Measurements from ENCODE around the gene KDM8. TPM values are rescaled to one million over a fixed set of nuclear protein-coding genes. Genes with fewer than 3 reads are reported as not detected.
A peak's percentile ranks its signal among the peaks of the same experiment; 100 is the strongest.

KDM8 gene
- total and polyA plus RNA-seq, 7 donors, result 2.2 to 7.8 (median 3.5) TPM

- no peak for TF ChIP-seq CTCF (IDR thresholded peaks at IDR 0.05)
- H3K4me1 ChIP-seq, result peaks cover 15% of the 10 kb centered on the region
- 88 to 91% (median 90%) methylated on average over 8 of the region's 8 CpGs for WGBS, 3 donors
- intact Hi-C loops (cut with DNase I), result no loop called here
- DNase-seq (no peak), ATAC-seq (no peak)
- peaks cover 5 to 36% of the 10 kb centered on the region in 2 donors for H3K36me3 ChIP-seq (ENCODE audit: insufficient read depth in 1 of 2, low read depth in 1 of 2)
- H3K27me3 ChIP-seq (ENCODE audit: insufficient read depth in 3 of 3, low read length in 2 of 3), result no peaks in the 10 kb centered on the region
- no peaks in the 10 kb centered on the region for H3K9me3 ChIP-seq
- no peak overlapping the region for H3K27ac ChIP-seq
- H3K4me3 ChIP-seq, result no peak overlapping the region
Observed at GRCh38 chr16:27209591-27209990, 6.3 kb downstream of the KDM8 start.

GRCh38 chr16:27210174-27210573 is 6.8 kb downstream of the KDM8 start:
- Histone ChIP-seq H3K27ac (no peak overlapping the region), H3K36me3 (ENCODE audit: insufficient read depth in 1 of 2, low read depth in 1 of 2) (peaks cover 5 to 36% of the 10 kb centered on the region in 2 donors)
- no peak for ATAC-seq

GRCh38 chr16:27211026-27211425 is 7.7 kb downstream of the KDM8 start:
- H3K27ac ChIP-seq, result no peak overlapping the region
- ATAC-seq, result no peak
- peaks cover 5 to 42% of the 10 kb centered on the region in 2 donors for H3K36me3 ChIP-seq (ENCODE audit: insufficient read depth in 1 of 2, low read depth in 1 of 2)
- H3K9me3 ChIP-seq, result no peaks in the 10 kb centered on the region
- WGBS, 3 donors, result 85 to 91% (median 91%) methylated on average over 10 of the region's 10 CpGs
- no peak for DNase-seq
- peaks cover 7% of the 10 kb centered on the region for H3K4me1 ChIP-seq
- no peak overlapping the region for H3K4me3 ChIP-seq
- no peak for TF ChIP-seq CTCF (IDR thresholded peaks at IDR 0.05)
- intact Hi-C loops (cut with DNase I), result loop anchor here in 1 of 2 donors (5.0 kb wide), 1 partner anchor 51 kb away; no protein-coding TSS in a partner anchor
- no peaks in the 10 kb centered on the region for H3K27me3 ChIP-seq (ENCODE audit: insufficient read depth in 3 of 3, low read length in 2 of 3)

More at GRCh38 chr16:27210174-27210573, 6.8 kb downstream of the KDM8 start:
- no peak overlapping the region for H3K4me3 ChIP-seq
- intact Hi-C loops (cut with DNase I), result loop anchor here in 1 of 2 donors (5.0 kb wide), 1 partner anchor 52 kb away; no protein-coding TSS in a partner anchor
- no peaks in the 10 kb centered on the region for H3K27me3 ChIP-seq (ENCODE audit: insufficient read depth in 3 of 3, low read length in 2 of 3)
- no peak for DNase-seq
- TF ChIP-seq CTCF (IDR thresholded peaks at IDR 0.05), result no peak
- peaks cover 14% of the 10 kb centered on the region for H3K4me1 ChIP-seq
- WGBS, 3 donors, result 87 to 91% (median 90%) methylated on average over 17 of the region's 17 CpGs
- no peaks in the 10 kb centered on the region for H3K9me3 ChIP-seq

GRCh38 chr16:27214084-27214961 is 11.0 kb downstream of the KDM8 start:
- Histone ChIP-seq H3K27ac (peak overlapping the region; percentile 12), H3K36me3 (ENCODE audit: insufficient read depth in 1 of 2, low read depth in 1 of 2) (peaks cover 5 to 53% of the 10 kb centered on the region in 2 donors), H3K27me3 (ENCODE audit: insufficient read depth in 3 of 3, low read length in 2 of 3) (no peaks in the 10 kb centered on the region), H3K4me1 (peaks cover 14% of the 10 kb centered on the region), H3K9me3 (no peaks in the 10 kb centered on the region), H3K4me3 (no peak overlapping the region)
- WGBS, 3 donors, result 54 to 76% (median 61%) methylated on average over 19 of the region's 19 CpGs
- no peak for TF ChIP-seq CTCF (IDR thresholded peaks at IDR 0.05)
- intact Hi-C loops (cut with DNase I), result loop anchor here in 1 of 2 donors (5.0 kb wide), 1 partner anchor 48 kb away; no protein-coding TSS in a partner anchor
- peak in 1 of 2 donors; percentile 26 for DNase-seq
- peak; percentile 52 to 93 (median 66) for ATAC-seq

Measured in psoas muscle (tissue), 8 donors.